Neutrophil (primary cell): ENCODE results near the gene PHKA2.

Experiments used
- H3K27ac ChIP-seq: fragments of 200-600 bp; sonication (generic); 2 replicates; pipeline ENCODE4 v1.5.1; 2016; ENCODE audit warnings: mild to moderate bottlenecking, moderate library complexity
- H3K27me3 ChIP-seq: fragments of 200-600 bp; sonication (generic); 2 replicates; pipeline ENCODE4 v1.6.0; 2016; ENCODE audit warnings: mild to moderate bottlenecking
- H3K36me3 ChIP-seq: fragments of 200-600 bp; sonication (generic); 2 replicates; pipeline ENCODE4 v1.5.1; 2017
- H3K4me1 ChIP-seq, 2 experiments: fragments of 200-600 bp in 1 of 2; sonication (generic) in 1 of 2; 1 replicate in 1 of 2; 2 replicates in 1 of 2; pipeline versions ENCODE4 v1.5.1 to v1.6.1; 2013 to 2016; ENCODE audit warnings: low read depth in 1 of 2, low read length in 1 of 2, mild to moderate bottlenecking in 1 of 2, moderate library complexity in 1 of 2; ENCODE audit not compliant: control insufficient read depth in 1 of 2, insufficient read depth in 1 of 2
- H3K4me3 ChIP-seq, 2 experiments: fragments of 200-600 bp in 1 of 2; sonication (generic) in 1 of 2; 1 replicate in 1 of 2; 2 replicates in 1 of 2; pipeline ENCODE4 v1.5.1; 2013 to 2016; ENCODE audit warnings: low read depth in 1 of 2, low read length in 1 of 2, mild to moderate bottlenecking in 1 of 2, moderate library complexity in 1 of 2
- H3K9me3 ChIP-seq: fragments of 200-600 bp; sonication (generic); 2 replicates; pipeline ENCODE4 v1.5.1; 2016
- TF ChIP-seq, protein P1 (sequence below): fragments of 200-600 bp; sonication (generic); IDR thresholded peaks from 2 replicates; pipeline ENCODE4 v1.5.1; 2016; ENCODE audit warnings: antibody characterized with exemption

The PHKA2 gene

DNA sequence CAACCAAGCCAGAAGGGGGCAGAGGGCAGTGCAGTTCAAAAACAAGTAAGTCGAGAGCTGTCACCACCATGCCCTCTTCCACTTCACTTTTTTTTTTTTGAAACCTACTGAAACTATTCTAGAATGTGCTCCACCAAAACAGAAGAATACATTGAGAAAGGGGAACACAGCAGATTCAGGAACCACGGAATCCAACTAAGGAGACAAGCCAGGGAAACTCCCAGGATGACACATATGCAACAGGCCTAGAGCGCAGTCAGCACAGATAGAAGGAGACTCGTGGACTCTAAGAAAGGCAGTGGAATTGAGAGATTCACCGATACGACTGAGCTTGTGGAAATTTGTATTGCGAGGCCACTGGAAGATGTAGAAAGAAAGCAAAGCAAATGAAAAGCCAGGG is 66.1 kb downstream of the PHKA2 start:
- Histone ChIP-seq H3K27me3 (no peaks in the 10 kb centered on the region), H3K4me3 (no peak overlapping the region), H3K36me3 (peaks cover 53% of the 10 kb centered on the region), H3K4me1 (no peaks in the 10 kb centered on the region), H3K9me3 (no peaks in the 10 kb centered on the region), H3K27ac (no peak overlapping the region)
- TF ChIP-seq, protein P1, sequence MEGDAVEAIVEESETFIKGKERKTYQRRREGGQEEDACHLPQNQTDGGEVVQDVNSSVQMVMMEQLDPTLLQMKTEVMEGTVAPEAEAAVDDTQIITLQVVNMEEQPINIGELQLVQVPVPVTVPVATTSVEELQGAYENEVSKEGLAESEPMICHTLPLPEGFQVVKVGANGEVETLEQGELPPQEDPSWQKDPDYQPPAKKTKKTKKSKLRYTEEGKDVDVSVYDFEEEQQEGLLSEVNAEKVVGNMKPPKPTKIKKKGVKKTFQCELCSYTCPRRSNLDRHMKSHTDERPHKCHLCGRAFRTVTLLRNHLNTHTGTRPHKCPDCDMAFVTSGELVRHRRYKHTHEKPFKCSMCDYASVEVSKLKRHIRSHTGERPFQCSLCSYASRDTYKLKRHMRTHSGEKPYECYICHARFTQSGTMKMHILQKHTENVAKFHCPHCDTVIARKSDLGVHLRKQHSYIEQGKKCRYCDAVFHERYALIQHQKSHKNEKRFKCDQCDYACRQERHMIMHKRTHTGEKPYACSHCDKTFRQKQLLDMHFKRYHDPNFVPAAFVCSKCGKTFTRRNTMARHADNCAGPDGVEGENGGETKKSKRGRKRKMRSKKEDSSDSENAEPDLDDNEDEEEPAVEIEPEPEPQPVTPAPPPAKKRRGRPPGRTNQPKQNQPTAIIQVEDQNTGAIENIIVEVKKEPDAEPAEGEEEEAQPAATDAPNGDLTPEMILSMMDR = no peak

- H3K4me3 ChIP-seq = no peak overlapping the region
- H3K9me3 ChIP-seq = no peaks in the 10 kb centered on the region
- H3K27ac ChIP-seq = no peak overlapping the region
- peaks cover 93% of the 10 kb centered on the region for H3K36me3 ChIP-seq
- H3K27me3 ChIP-seq = no peaks in the 10 kb centered on the region
- H3K4me1 ChIP-seq = no peaks in the 10 kb centered on the region
- TF ChIP-seq, protein P1 = no peak
Measured at GRCh38 chrX:18906286-18906685, 77.6 kb downstream of the PHKA2 start.

DNA sequence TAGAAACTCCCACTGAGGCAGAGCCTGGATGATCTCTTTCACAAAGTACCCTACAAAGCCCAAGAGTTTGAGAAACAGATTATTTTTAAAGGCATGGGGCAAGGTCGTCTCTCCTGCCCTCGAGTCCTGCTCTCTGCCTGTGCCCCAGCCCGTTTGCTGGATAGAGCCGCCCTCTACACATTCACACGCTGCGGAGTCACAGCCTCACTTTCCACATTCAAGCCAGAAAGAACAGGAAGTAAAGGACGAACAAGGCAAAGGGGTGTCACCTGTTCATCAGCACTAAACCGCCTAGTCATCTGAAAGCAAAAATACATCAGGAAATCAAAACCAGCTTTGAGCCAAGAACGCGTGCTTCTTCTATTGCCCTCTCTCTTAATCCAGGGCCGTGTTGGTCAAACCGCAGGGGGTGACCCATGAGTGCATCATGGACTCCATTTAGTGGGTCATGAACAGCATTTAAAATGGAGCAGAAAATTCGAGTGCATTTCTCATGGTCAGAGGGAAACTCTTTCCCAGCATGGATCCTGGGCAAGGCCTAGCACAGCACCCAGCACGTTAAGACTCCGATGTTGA is 83.4 kb downstream of the PHKA2 start:
- peaks cover 90% of the 10 kb centered on the region for H3K36me3 ChIP-seq
- TF ChIP-seq, protein P1 = no peak
- H3K27ac ChIP-seq = no peak overlapping the region
- H3K27me3 ChIP-seq = no peaks in the 10 kb centered on the region
- H3K4me3 ChIP-seq = no peak overlapping the region
- no peaks in the 10 kb centered on the region for H3K4me1 ChIP-seq
- H3K9me3 ChIP-seq = no peaks in the 10 kb centered on the region

- no peak overlapping the region for H3K4me3 ChIP-seq
- H3K36me3 ChIP-seq = peaks cover 87% of the 10 kb centered on the region
- TF ChIP-seq, protein P1 = no peak
- no peak overlapping the region for H3K27ac ChIP-seq
- H3K9me3 ChIP-seq = no peaks in the 10 kb centered on the region
- H3K27me3 ChIP-seq = no peaks in the 10 kb centered on the region
- H3K4me1 ChIP-seq = no peaks in the 10 kb centered on the region
Measured at GRCh38 chrX:18899796-18900380, 84.0 kb downstream of the PHKA2 start.

DNA sequence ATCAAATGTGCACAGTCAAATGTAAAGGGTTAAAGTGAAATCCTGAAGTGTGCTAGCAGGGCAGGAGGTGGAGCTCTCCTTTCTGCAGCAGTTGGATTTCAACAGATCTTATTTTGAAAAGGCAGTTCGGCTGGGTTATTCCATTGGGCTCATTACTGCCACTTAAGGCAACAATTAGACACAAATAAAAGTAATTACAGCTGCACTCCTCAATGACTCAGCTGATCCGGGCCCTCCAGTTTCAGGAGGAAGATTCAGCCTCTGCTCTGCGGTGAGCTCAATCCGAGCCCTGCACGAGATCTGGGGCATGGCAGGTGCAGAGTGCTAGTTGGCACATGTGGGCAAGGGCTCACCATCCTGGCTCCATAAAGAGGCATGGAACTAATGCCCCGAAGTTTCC is 85.4 kb downstream of the PHKA2 start:
- no peak overlapping the region for H3K4me3 ChIP-seq
- H3K9me3 ChIP-seq = no peaks in the 10 kb centered on the region
- H3K36me3 ChIP-seq = peaks cover 88% of the 10 kb centered on the region
- TF ChIP-seq, protein P1 = no peak
- H3K27ac ChIP-seq = no peak overlapping the region
- H3K4me1 ChIP-seq = no peaks in the 10 kb centered on the region
- H3K27me3 ChIP-seq = no peaks in the 10 kb centered on the region
